Fibroblast of peridontal ligament (primary cell): ENCODE data around the gene CCDC9.
"Not testable (repeated sequence)": the region's sequence is repeated elsewhere in the genome, so short reads cannot be mapped to it uniquely, and the experiment has no call there.

ENCODE experiments used
- DNase-seq: peaks from one replicate; pipeline ENCODE4 v3.0.0-alpha.2; 2010; ENCODE audit errors: extremely low read depth

Gene CCDC9

GRCh38 chr19:47261946-47262793, 5.8 kb downstream of the CCDC9 start:
- DNase-seq, result not testable (repeated sequence)

- no peak for DNase-seq
These were observed 8.3 kb downstream of the CCDC9 start for GRCh38 chr19:47264629-47265028.

GRCh38 chr19:47266401-47266941, 10.1 kb downstream of the CCDC9 start:
- no peak for DNase-seq

GRCh38 chr19:47267350-47267759, 11.0 kb downstream of the CCDC9 start:
- DNase-seq, result no peak

GRCh38 chr19:47268028-47268427, 11.7 kb downstream of the CCDC9 start:
- no peak for DNase-seq

- no peak for DNase-seq
These were observed 13.3 kb downstream of the CCDC9 start for GRCh38 chr19:47269596-47269995.

GRCh38 chr19:47270408-47270807, 14.1 kb downstream of the CCDC9 start:
- no peak for DNase-seq

- DNase-seq, result no peak
These were observed 15.6 kb downstream of the CCDC9 start for GRCh38 chr19:47271949-47272348.

GRCh38 chr19:47272448-47273312, 16.4 kb downstream of the CCDC9 start:
- DNase-seq, result peak; percentile 23

- peak; percentile 88 for DNase-seq
These were observed 17.2 kb downstream of the CCDC9 start for GRCh38 chr19:47273313-47274070.

GRCh38 chr19:47274071-47274890, 18.0 kb downstream of the CCDC9 start, which contains the start of gene INAFM1:
TSS of gene INAFM1 (plus strand) at chr19:47274885. CDS start at chr19:47274920, 35 bp downstream.
- peak; percentile 88 for DNase-seq

GRCh38 chr19:47274891-47275761, 18.8 kb downstream of the CCDC9 start:
- DNase-seq, result peak; percentile 15

- DNase-seq, result peak; percentile 41
These were observed 19.6 kb downstream of the CCDC9 start for GRCh38 chr19:47275791-47276461.

- not testable (repeated sequence) for DNase-seq
These were observed 20.2 kb downstream of the CCDC9 start for GRCh38 chr19:47276513-47276912.

GRCh38 chr19:47280183-47280797, 24.0 kb downstream of the CCDC9 start:
- DNase-seq, result no peak

GRCh38 chr19:47283405-47284059, 27.2 kb downstream of the CCDC9 start:
- peak; percentile 13 for DNase-seq

- DNase-seq, result peak; percentile 80
These were observed 28.1 kb downstream of the CCDC9 start for GRCh38 chr19:47284324-47284899.

GRCh38 chr19:47296036-47296435, 39.7 kb downstream of the CCDC9 start:
- peak; percentile 81 for DNase-seq
